GM10248 (cell line): ENCODE data around the gene PLEKHM2.

Experiments
- CTCF ChIA-PET: fragments of 300-600 bp; sonication (Branson Sonifier 250); formaldehyde crosslinking; extraction: SDS; loops from one replicate; lab custom pipeline; 2021; ENCODE audit warnings: antibody characterized with exemption; lab: Yijun Ruan, JAX
- POLR2A ChIA-PET: fragments of 350-650 bp; sonication (Branson Sonifier 250); formaldehyde crosslinking; extraction: SDS; loops from one replicate; lab custom pipeline; 2020; ENCODE audit warnings: antibody characterized with exemption; lab: Yijun Ruan, JAX
- DNase-seq: peaks from one replicate; pipeline ENCODE4 v3.0.0; 2012; ENCODE audit errors: extremely low spot score
- TF ChIP-seq, protein P1 (sequence below): IDR thresholded peaks from 2 replicates; pipeline ENCODE4 v1.5.1; 2012; ENCODE audit warnings: mild to moderate bottlenecking, low read depth; ENCODE audit errors: extremely low read depth, missing control alignments, control extremely low read depth

Gene PLEKHM2

DNA sequence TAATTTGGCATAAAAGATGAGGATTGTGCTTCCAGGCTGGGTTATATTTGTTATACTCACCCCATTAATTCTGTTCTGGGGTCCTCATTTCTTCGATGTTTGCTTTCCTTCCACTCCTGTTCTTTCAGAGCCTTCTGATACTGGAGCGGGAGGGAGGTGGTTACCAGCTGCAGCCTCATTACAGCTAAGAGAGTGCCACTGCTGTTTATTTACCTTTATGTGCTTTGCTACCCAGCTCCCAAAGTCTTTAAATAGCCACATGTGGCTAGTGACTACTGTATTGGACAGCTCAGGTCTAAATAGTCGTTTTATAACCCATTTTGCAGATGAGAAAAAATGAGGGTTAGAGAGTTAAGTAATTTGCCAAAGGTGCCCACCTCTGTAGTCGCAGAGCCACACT lies 25.1 kb downstream of the PLEKHM2 start:
- DNase-seq = no peak
- ChIA-PET CTCF (interaction anchor here (1.5 to 3.3 kb wide), 2 partner anchors 12 to 55 kb away, joined by 4 to 9 read pairs; no protein-coding TSS in a partner anchor), POLR2A (no interaction called here)
- TF ChIP-seq, protein P1, sequence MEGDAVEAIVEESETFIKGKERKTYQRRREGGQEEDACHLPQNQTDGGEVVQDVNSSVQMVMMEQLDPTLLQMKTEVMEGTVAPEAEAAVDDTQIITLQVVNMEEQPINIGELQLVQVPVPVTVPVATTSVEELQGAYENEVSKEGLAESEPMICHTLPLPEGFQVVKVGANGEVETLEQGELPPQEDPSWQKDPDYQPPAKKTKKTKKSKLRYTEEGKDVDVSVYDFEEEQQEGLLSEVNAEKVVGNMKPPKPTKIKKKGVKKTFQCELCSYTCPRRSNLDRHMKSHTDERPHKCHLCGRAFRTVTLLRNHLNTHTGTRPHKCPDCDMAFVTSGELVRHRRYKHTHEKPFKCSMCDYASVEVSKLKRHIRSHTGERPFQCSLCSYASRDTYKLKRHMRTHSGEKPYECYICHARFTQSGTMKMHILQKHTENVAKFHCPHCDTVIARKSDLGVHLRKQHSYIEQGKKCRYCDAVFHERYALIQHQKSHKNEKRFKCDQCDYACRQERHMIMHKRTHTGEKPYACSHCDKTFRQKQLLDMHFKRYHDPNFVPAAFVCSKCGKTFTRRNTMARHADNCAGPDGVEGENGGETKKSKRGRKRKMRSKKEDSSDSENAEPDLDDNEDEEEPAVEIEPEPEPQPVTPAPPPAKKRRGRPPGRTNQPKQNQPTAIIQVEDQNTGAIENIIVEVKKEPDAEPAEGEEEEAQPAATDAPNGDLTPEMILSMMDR = no peak

DNA sequence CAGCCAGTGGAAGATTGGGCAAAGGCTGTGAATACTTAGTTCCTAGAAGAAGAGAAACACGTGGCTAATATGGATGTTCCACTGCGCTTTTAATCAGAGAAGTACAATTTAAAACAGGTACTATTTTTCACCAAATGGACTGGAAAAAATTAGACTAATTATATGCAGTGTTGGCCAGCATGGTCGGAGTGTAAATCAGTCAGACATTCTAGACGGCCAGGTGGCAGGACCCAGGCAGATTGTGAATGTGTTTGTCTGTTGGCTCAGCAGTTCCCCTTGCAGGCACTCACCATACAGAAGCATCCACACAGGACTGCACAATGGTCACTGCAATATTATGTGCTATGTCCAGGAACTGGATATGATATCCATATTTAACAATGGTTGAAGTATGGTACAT lies 28.0 kb downstream of the PLEKHM2 start:
- POLR2A ChIA-PET = no interaction called here
- DNase-seq = no peak
- TF ChIP-seq, protein P1 = no peak
- CTCF ChIA-PET = interaction anchor here (1.0 to 3.3 kb wide), 2 partner anchors 10 to 14 kb away, joined by 5 to 9 read pairs; no protein-coding TSS in a partner anchor

DNA sequence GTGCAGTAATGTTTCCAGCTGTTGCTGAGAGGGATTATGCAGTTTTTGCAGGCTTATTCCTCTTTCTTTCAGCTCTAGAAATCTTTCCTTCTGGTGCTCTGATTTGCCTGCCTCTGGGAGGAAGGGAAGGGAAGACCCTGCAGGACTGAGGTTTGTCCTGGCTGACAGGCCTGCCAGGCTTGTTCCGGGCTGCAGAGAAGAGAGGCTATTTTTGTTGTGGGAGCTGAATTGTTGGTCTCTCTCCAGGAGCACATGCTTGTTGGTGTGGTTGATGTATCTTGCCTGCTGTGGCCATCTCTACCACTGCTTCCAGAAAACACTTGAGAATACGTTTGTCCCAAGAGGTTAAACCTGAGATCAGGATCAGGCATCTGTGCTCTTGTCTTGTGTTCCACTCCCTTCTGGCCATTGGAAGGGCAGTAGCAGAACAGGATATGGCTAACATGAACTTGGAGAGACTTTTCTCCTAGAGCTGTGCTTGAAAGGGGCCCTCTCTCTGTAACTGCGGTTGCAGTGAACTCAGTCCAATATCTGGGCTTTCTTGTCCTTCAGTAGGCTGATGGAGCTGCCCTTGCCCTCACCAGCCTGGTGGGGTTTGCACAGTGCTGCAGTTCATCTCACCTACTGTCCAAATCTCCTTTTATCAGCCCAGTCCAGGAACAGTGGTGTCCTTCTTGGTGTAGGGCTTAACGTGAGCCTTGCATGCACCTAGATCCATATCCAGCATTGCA lies 30.5 kb downstream of the PLEKHM2 start:
- ChIA-PET CTCF (no interaction called here), POLR2A (interaction anchor here (0.7 kb wide), 1 partner anchor 18 kb away, joined by 3 read pairs; no protein-coding TSS in a partner anchor)
- TF ChIP-seq, protein P1 = no peak
- DNase-seq = no peak

DNA sequence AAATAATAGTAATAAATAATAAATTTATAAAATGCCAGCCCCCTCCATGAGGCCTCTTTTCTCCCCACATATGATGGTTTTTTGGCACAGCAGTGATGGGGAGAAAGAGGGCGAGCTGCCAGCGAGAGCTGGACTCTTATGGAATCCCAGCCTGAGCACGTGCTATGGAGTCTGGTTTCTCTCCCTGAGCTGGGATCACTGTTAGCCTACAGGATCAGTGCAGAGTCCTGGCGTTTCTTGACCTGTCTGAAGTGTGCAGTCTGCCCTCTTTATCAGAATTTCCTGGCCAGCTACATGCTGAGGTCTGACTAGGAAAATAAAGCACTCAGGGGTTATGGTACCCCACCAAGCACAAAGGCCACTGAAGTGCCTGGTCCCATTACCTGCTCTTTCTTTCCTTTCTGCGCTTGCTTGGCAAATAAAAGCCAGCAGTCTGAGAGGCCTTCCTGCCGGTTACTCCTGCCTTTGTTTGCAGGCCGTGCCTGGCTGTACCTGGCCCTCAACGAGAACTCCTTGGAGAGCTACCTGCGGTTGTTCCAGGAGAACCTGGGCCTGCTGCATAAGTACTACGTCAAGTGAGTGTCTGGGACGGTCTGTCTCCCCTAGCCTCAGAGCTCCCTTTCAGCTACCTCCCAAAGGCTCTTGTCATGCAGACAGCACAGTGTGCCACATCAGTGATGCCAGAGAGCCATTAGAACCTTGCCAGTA lies 33.5 kb downstream of the PLEKHM2 start:
- DNase-seq = no peak

DNA sequence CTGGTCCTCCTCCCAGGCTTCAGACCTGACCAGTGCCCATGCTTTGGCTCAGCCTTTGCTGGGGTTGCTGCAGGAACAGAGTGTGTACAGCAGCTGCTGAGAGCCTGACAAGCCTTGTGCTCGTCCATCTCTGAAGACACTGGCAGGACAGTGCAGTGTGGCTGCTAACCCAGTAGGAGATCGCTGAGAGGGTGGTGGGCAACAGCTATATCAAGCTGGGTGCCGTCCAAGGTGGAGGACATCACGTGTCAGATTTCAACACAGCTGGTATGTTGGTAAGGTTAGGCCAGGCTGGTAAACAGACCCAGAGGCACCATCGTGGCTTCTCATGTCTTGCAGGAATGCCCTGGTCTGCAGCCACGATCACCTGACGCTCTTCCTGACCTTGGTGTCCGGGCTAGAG lies 34.1 kb downstream of the PLEKHM2 start:
- TF ChIP-seq, protein P1 = no peak
- CTCF ChIA-PET = interaction anchor here (1.1 to 1.4 kb wide), 4 partner anchors 8 to 14 kb away, joined by 3 read pairs; no protein-coding TSS in a partner anchor
- POLR2A ChIA-PET = no interaction called here

More for the DNA sequence above, 33.5 kb downstream of the PLEKHM2 start:
- ChIA-PET CTCF (interaction anchor here (1.1 to 1.4 kb wide), 3 partner anchors 9 to 15 kb away, joined by 3 read pairs; no protein-coding TSS in a partner anchor), POLR2A (interaction anchor here (0.5 to 0.6 kb wide), 2 partner anchors 16 to 113 kb away, joined by 3 read pairs; no protein-coding TSS in a partner anchor)
- TF ChIP-seq, protein P1 = no peak

DNA sequence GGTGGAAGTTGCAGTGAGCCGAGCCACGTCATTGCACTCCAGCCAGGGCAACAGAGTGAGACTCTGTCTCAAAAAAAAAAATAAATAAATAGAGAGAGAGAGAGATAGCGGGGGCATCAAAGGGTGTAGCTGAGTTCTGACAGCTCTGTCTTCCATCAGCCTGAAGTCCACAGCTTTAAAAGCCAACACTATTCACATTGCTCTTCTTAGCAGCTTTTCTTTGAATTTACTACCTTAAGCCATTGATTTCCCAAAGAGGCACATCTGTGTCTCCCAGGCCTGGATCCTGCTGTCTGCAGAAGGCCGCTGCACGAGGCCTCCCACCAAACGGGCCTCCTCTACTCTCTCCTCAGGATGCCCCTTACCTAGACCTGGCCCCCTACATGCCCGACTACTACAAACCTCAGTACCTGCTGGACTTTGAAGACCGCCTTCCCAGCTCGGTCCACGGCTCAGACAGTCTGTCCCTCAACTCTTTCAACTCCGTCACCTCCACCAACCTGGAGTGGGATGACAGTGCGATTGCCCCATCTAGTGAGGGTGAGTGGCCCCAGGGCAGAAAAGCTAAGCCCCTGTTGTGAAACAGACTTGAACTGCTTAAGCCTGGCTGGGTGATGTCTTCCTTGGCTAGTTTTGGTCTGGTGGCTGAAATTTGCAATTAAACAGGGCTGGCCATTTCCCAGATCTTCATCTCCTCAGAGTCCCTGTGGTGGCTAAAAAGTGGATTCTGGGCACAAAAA lies 35.4 kb downstream of the PLEKHM2 start:
- CTCF ChIA-PET = interaction anchor here (1.4 kb wide), 1 partner anchor 14 kb away, joined by 3 read pairs; no protein-coding TSS in a partner anchor
- POLR2A ChIA-PET = no interaction called here
- TF ChIP-seq, protein P1 = no peak
- no peak for DNase-seq

More for the DNA sequence above, 34.1 kb downstream of the PLEKHM2 start:
- DNase-seq = no peak
